IMR-90 (cell line): Measurements from ENCODE around the gene GHR. TPM values are rescaled to one million over a fixed set of nuclear protein-coding genes. Genes with fewer than 3 reads are reported as not detected.

Experiments used
- ATAC-seq: fragments of 200-7000 bp; cut with Tn5 transposase; 2 replicates; pipeline ENCODE4 v1.9.1; 2020; ENCODE audit warnings: low read depth, mild to moderate bottlenecking, moderate library complexity
- BruUV-seq: library from RNA; stranded (reverse); fragments of 400-500 nt; replicated peaks from 2 replicates; lab custom pipeline; 2021; lab: Mats Ljungman, UMichigan
- CTCF ChIA-PET: fragments of 300-600 bp; formaldehyde crosslinking; extraction: SDS; loops from one replicate; lab custom pipeline; 2021; ENCODE audit warnings: antibody characterized with exemption; lab: Yijun Ruan, JAX
- POLR2A ChIA-PET: fragments of 300-600 bp; sonication (Branson Sonifier 250); formaldehyde crosslinking; loops from one replicate; lab custom pipeline; 2022; ENCODE audit warnings: antibody characterized with exemption; ENCODE audit not compliant: unreplicated experiment; lab: Charles Lee
- DNase-seq: peaks from one replicate; pipeline ENCODE4 v3.0.0; 2013
- H2AFZ ChIP-seq: replicated peaks from 2 replicates; pipeline ENCODE3; 2013; ENCODE audit warnings: low read length, mild to moderate bottlenecking; ENCODE audit not compliant: poor library complexity
- H2AK5ac ChIP-seq: 2 replicates; pipeline ENCODE4 v1.6.1; 2013; ENCODE audit warnings: low read depth, low read length, inconsistent platforms
- H2AK9ac ChIP-seq: replicated peaks from 2 replicates; pipeline ENCODE3; 2013; ENCODE audit warnings: mild to moderate bottlenecking, low read depth, low read length, moderate library complexity; ENCODE audit not compliant: poor library complexity
- H2BK120ac ChIP-seq: 2 replicates; pipeline ENCODE4 v1.6.1; 2013; ENCODE audit warnings: low read depth, low read length, inconsistent platforms
- H2BK15ac ChIP-seq: 3 replicates; pipeline ENCODE4 v1.6.1; 2013; ENCODE audit warnings: low read depth, low read length, inconsistent platforms
- H2BK20ac ChIP-seq: 2 replicates; pipeline ENCODE4 v1.6.1; 2013; ENCODE audit warnings: low read depth, mild to moderate bottlenecking, inconsistent platforms, low read length, moderate library complexity
- H2BK5ac ChIP-seq: 2 replicates; pipeline ENCODE4 v1.6.1; 2013; ENCODE audit warnings: mild to moderate bottlenecking, low read depth, low read length, inconsistent platforms; ENCODE audit not compliant: poor library complexity, severe bottlenecking
- H3K14ac ChIP-seq: replicated peaks from 2 replicates; pipeline ENCODE4 v1.6.1; 2013; ENCODE audit warnings: low read depth, low read length, inconsistent platforms
- H3K18ac ChIP-seq: 2 replicates; pipeline ENCODE4 v1.6.1; 2013; ENCODE audit warnings: low read depth, low read length, control low read depth
- H3K23ac ChIP-seq: 2 replicates; pipeline ENCODE4 v1.6.1; 2013; ENCODE audit warnings: low read depth, low read length, inconsistent platforms
- H3K27ac ChIP-seq: 2 replicates; pipeline ENCODE4 v1.5.1; 2013; ENCODE audit warnings: mild to moderate bottlenecking, control low read depth, low read length; ENCODE audit not compliant: insufficient read depth
- H3K27me3 ChIP-seq: 2 replicates; pipeline ENCODE4 v1.6.1; 2013; ENCODE audit warnings: low read length; ENCODE audit not compliant: control insufficient read depth, insufficient read depth
- H3K36me3 ChIP-seq: 2 replicates; pipeline ENCODE4 v1.6.1; 2013; ENCODE audit warnings: low read length, mixed read lengths; ENCODE audit not compliant: control insufficient read depth, insufficient read depth
- H3K4ac ChIP-seq: 2 replicates; pipeline ENCODE4 v1.6.1; 2013; ENCODE audit warnings: low read depth, low read length, inconsistent platforms
- H3K4me1 ChIP-seq: 2 replicates; pipeline ENCODE4 v1.6.1; 2013; ENCODE audit warnings: low read length, mixed read lengths; ENCODE audit not compliant: control insufficient read depth, insufficient read depth
- H3K4me2 ChIP-seq: 2 replicates; pipeline ENCODE4 v1.6.1; 2013; ENCODE audit warnings: low read depth, mild to moderate bottlenecking, control low read depth, low read length, moderate library complexity
- H3K4me3 ChIP-seq: 2 replicates; pipeline ENCODE4 v1.5.1; 2013; ENCODE audit warnings: low read depth, mild to moderate bottlenecking, control low read depth, low read length, moderate library complexity; ENCODE audit not compliant: insufficient read depth
- H3K56ac ChIP-seq: 2 replicates; pipeline ENCODE4 v1.6.1; 2013; ENCODE audit warnings: low read length, inconsistent platforms; ENCODE audit not compliant: insufficient read depth; ENCODE audit errors: extremely low read depth
- H3K79me1 ChIP-seq, 2 experiments: 2 replicates each; pipeline ENCODE4 v1.6.1; 2013; ENCODE audit warnings: low read length in 2 of 2, inconsistent platforms in 1 of 2, low read depth in 1 of 2
- H3K9ac ChIP-seq: 2 replicates; pipeline ENCODE4 v1.6.1; 2013; ENCODE audit warnings: low read depth, low read length, control low read depth
- H3K9me1 ChIP-seq: 2 replicates; pipeline ENCODE4 v1.6.1; 2013; ENCODE audit warnings: low read length, inconsistent platforms; ENCODE audit not compliant: insufficient read depth
- H3K9me3 ChIP-seq: 2 replicates; pipeline ENCODE4 v1.6.1; 2013; ENCODE audit warnings: low read length; ENCODE audit not compliant: control insufficient read depth, insufficient read depth
- H4K20me1 ChIP-seq: 2 replicates; pipeline ENCODE4 v1.6.1; 2013; ENCODE audit warnings: low read length, inconsistent platforms; ENCODE audit not compliant: insufficient read depth
- H4K5ac ChIP-seq: 2 replicates; pipeline ENCODE4 v1.6.1; 2013; ENCODE audit warnings: mild to moderate bottlenecking, low read depth, low read length, control low read depth
- H4K8ac ChIP-seq, 2 experiments: 2 replicates each; pipeline ENCODE4 v1.6.1; 2013; ENCODE audit warnings: low read depth in 2 of 2, low read length in 2 of 2, control low read depth in 1 of 2, inconsistent platforms in 1 of 2
- H4K91ac ChIP-seq: 2 replicates; pipeline ENCODE4 v1.6.1; 2013; ENCODE audit warnings: low read depth, low read length, inconsistent platforms; ENCODE audit not compliant: insufficient read depth
- BHLHE40 ChIP-seq: fragments of 150-350 bp; IDR thresholded peaks from 2 replicates; pipeline ENCODE4 v1.6.1; 2016; ENCODE audit warnings: mild to moderate bottlenecking, low read depth, low read length
- CHD1 ChIP-seq: IDR thresholded peaks from 2 replicates; pipeline ENCODE4 v1.6.1; 2012; ENCODE audit warnings: low read depth, low read length, improper control_type of control experiment
- MAFK ChIP-seq: IDR thresholded peaks from 2 replicates; pipeline ENCODE4 v1.6.1; 2012; ENCODE audit warnings: low read depth, low read length, improper control_type of control experiment
- MAZ ChIP-seq: IDR thresholded peaks from 2 replicates; pipeline ENCODE4 v1.6.1; 2012; ENCODE audit warnings: low read depth, mild to moderate bottlenecking, low read length, improper control_type of control experiment, moderate library complexity, borderline replicate concordance
- WGBS, 2 experiments: methylation state at CpG; one replicate each; pipeline versions ENCODE4 v1.1.5 to v1.1.7; 2013; ENCODE audit warnings: missing lambda C conversion rate in 2 of 2; ENCODE audit not compliant: insufficient read length in 1 of 2; ENCODE audit errors: extremely low coverage in 2 of 2; 5-methylcytosine and 5-hydroxymethylcytosine counted together
- dilution Hi-C: fragments of 300-500 bp; cut with HindIII; formaldehyde crosslinking; loops from one replicate; pipeline ENCODE4 v1.14.3; 2018; ENCODE audit warnings: low sequenced_read_pairs; ENCODE audit not compliant: unreplicated experiment
- in situ Hi-C: fragments of 300-500 bp; cut with MboI; formaldehyde crosslinking; loops from 3 replicates; pipeline ENCODE4 v1.14.3; 2019; ENCODE audit warnings: low sequenced_read_pairs, inconsistent platforms, mixed read lengths
- intact Hi-C: fragments of 100-400 bp; cut with micrococcal nuclease; formaldehyde crosslinking; loops from 2 replicates; pipeline ENCODE4 v1.10.0; 2022
- polyA plus RNA-seq, 3 experiments: library from polyadenylated mRNA; depleted of rRNA; stranded (reverse); fragments of >200 nt; gene quantifications; 2 replicates each; pipeline ENCODE4 v1.2.3, GENCODE V29; 2012; ENCODE audit warnings: low replicate concordance in 1 of 3
- total RNA-seq: library from RNA; depleted of rRNA; stranded (reverse); fragments of >200 nt; gene quantifications from 2 replicates; pipeline ENCODE4 v1.2.3, GENCODE V29; 2012
- TF ChIP-seq, protein P1 (sequence below): conservative IDR thresholded peaks from 2 replicates; pipeline ENCODE4 v1.5.1; 2012; ENCODE audit warnings: mild to moderate bottlenecking, low read depth, low read length, improper control_type of control experiment

The GHR gene
- total and polyA plus RNA-seq, 2 of the 4 experiments (the other 2 are of a cell fraction): 0.36 to 1.1 TPM

DNA sequence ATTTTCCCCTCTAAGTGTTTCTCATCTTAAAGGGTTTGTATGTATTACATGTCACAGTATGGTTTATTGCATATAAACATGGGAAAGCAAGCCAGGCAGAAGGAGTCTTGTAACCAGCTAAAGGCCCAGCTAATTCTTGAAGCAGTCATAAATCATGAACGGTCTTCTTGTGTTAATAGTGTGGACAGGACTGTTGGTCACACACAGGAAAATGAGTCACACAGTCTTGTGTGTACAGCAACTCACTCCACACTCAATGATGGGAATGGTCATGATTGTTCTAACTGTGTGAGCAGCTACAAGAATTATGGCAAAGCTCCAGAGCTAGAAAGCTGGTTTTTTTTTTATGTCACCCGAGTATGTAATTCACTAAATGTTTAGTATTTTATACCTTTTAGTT, 123.9 kb downstream of the GHR start:
- Histone ChIP-seq H3K9ac (no peak overlapping the region), H4K8ac (no peak overlapping the region), H3K27me3 (no peaks in the 10 kb centered on the region), H4K5ac (no peak overlapping the region), H3K23ac (no peak overlapping the region), H2AFZ (no peak overlapping the region), H3K4ac (no peak overlapping the region), H2BK20ac (no peak overlapping the region), H2BK5ac (no peak overlapping the region), H3K4me3 (no peak overlapping the region), H3K9me3 (no peaks in the 10 kb centered on the region), H3K9me1 (no peaks in the 10 kb centered on the region), H3K27ac (no peak overlapping the region), H3K36me3 (no peaks in the 10 kb centered on the region), H3K79me1 (no peaks in the 10 kb centered on the region), H3K18ac (no peak overlapping the region), H4K20me1 (no peaks in the 10 kb centered on the region), H2BK15ac (no peak overlapping the region), H4K91ac (no peak overlapping the region), H3K4me2 (no peak overlapping the region), H2AK5ac (no peak overlapping the region), H3K14ac (no peak overlapping the region), H3K56ac (no peak overlapping the region), H3K4me1 (no peaks in the 10 kb centered on the region), H2BK120ac (no peak overlapping the region), H2AK9ac (no peak overlapping the region)
- BruUV-seq: no TSS peak
- WGBS, 2 experiments: no CpG with 5 or more reads among the region's 2 CpGs
- TF ChIP-seq, protein P1, sequence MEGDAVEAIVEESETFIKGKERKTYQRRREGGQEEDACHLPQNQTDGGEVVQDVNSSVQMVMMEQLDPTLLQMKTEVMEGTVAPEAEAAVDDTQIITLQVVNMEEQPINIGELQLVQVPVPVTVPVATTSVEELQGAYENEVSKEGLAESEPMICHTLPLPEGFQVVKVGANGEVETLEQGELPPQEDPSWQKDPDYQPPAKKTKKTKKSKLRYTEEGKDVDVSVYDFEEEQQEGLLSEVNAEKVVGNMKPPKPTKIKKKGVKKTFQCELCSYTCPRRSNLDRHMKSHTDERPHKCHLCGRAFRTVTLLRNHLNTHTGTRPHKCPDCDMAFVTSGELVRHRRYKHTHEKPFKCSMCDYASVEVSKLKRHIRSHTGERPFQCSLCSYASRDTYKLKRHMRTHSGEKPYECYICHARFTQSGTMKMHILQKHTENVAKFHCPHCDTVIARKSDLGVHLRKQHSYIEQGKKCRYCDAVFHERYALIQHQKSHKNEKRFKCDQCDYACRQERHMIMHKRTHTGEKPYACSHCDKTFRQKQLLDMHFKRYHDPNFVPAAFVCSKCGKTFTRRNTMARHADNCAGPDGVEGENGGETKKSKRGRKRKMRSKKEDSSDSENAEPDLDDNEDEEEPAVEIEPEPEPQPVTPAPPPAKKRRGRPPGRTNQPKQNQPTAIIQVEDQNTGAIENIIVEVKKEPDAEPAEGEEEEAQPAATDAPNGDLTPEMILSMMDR: no peak
- TF ChIP-seq MAZ (no peak), CHD1 (no peak), BHLHE40 (no peak), MAFK (no peak)
- intact Hi-C loops: no loop called here
- in situ Hi-C loops: no loop called here
- POLR2A ChIA-PET: no interaction called here
- DNase-seq (peak; percentile 27), ATAC-seq (no peak)
- CTCF ChIA-PET: no interaction called here
- dilution Hi-C loops: no loop called here
